WTC11 (cell line): ENCODE data around the gene SPESP1. TPM values are rescaled to one million over a fixed set of nuclear protein-coding genes. Genes with fewer than 3 reads are reported as not detected.

Experiments
- ATAC-seq: fragments of 200-7000 bp; cut with Tn5 transposase; 2 replicates; pipeline ENCODE4 v1.10.0; 2021; ENCODE audit warnings: mild to moderate bottlenecking, moderate library complexity
- CTCF ChIA-PET: fragments of 300-600 bp; sonication (Branson Sonifier 250); formaldehyde crosslinking; loops from one replicate; lab custom pipeline; 2021; ENCODE audit warnings: antibody characterized with exemption; lab: Charles Lee
- POLR2A ChIA-PET: fragments of 350-600 bp; sonication (Branson Sonifier 250); formaldehyde crosslinking; loops from one replicate; lab custom pipeline; 2021; ENCODE audit warnings: antibody characterized with exemption; lab: Charles Lee
- DNase-seq: peaks from one replicate; pipeline ENCODE4 v3.0.0; 2021; ENCODE audit warnings: low spot score
- H3K27ac Mint-ChIP-seq: 2 replicates; pipeline ENCODE4 v1.8.0; 2021; ENCODE audit warnings: mixed read lengths
- H3K27me3 Mint-ChIP-seq: 2 replicates; pipeline ENCODE4 v1.8.0; 2021; ENCODE audit warnings: low read depth, mild to moderate bottlenecking, moderate library complexity, mixed read lengths
- H3K36me3 Mint-ChIP-seq: 2 replicates; pipeline ENCODE4 v1.8.0; 2021; ENCODE audit warnings: mixed read lengths
- H3K4me1 Mint-ChIP-seq: 2 replicates; pipeline ENCODE4 v1.8.0; 2022; ENCODE audit warnings: mixed read lengths
- H3K4me3 Mint-ChIP-seq: 2 replicates; pipeline ENCODE4 v1.8.0; 2021; ENCODE audit warnings: mild to moderate bottlenecking, moderate library complexity, mixed read lengths
- H3K9me3 Mint-ChIP-seq: 2 replicates; pipeline ENCODE4 v1.8.0; 2021; ENCODE audit warnings: mixed read lengths
- AR ChIP-seq: fragments of 250-450 bp; sonication (Bioruptor Pico); IDR thresholded peaks from 2 replicates; pipeline ENCODE4 v1.9.0; 2021; ENCODE audit warnings: mild to moderate bottlenecking
- ATF1 ChIP-seq: sonication (generic); formaldehyde crosslinking; IDR thresholded peaks from 2 replicates; pipeline ENCODE4 v1.8.1; 2023; ENCODE audit warnings: mild to moderate bottlenecking, moderate library complexity, missing genetic modification reagents
- ATF3 ChIP-seq: sonication (generic); formaldehyde crosslinking; conservative IDR thresholded peaks from 2 replicates; pipeline ENCODE4 v1.8.1; 2022; ENCODE audit warnings: mild to moderate bottlenecking, missing genetic modification reagents
- ELF4 ChIP-seq: sonication (generic); formaldehyde crosslinking; IDR thresholded peaks from 2 replicates; pipeline ENCODE4 v1.8.1; 2022; ENCODE audit warnings: low read depth, mild to moderate bottlenecking, moderate library complexity, missing genetic modification reagents
- GABPB1 ChIP-seq: sonication (generic); formaldehyde crosslinking; IDR thresholded peaks from 2 replicates; pipeline ENCODE4 v1.8.1; 2023; ENCODE audit warnings: mild to moderate bottlenecking, missing genetic modification reagents
- NFATC4 ChIP-seq: fragments of 250-450 bp; sonication (Bioruptor Pico); IDR thresholded peaks from 2 replicates; pipeline ENCODE4 v1.9.0; 2021; ENCODE audit warnings: mild to moderate bottlenecking
- NFYB ChIP-seq: sonication (generic); formaldehyde crosslinking; conservative IDR thresholded peaks from 2 replicates; pipeline ENCODE4 v1.8.0; 2022; ENCODE audit warnings: low read depth, missing genetic modification reagents
- NR2C2 ChIP-seq: sonication (generic); formaldehyde crosslinking; IDR thresholded peaks from 2 replicates; pipeline ENCODE4 v1.8.0; 2022; ENCODE audit warnings: mild to moderate bottlenecking, missing genetic modification reagents
- PRDM15 ChIP-seq: sonication (generic); formaldehyde crosslinking; IDR thresholded peaks from 2 replicates; pipeline ENCODE4 v1.8.0; 2022; ENCODE audit warnings: missing genetic modification reagents
- SMAD4 ChIP-seq: sonication (generic); formaldehyde crosslinking; IDR thresholded peaks from 2 replicates; pipeline ENCODE4 v1.8.0; 2022; ENCODE audit warnings: mild to moderate bottlenecking, missing genetic modification reagents
- SP1 ChIP-seq: sonication (generic); formaldehyde crosslinking; conservative IDR thresholded peaks from 2 replicates; pipeline ENCODE4 v1.8.1; 2022; ENCODE audit warnings: missing genetic modification reagents
- TEAD4 ChIP-seq: sonication (generic); formaldehyde crosslinking; IDR thresholded peaks from 2 replicates; pipeline ENCODE4 v1.8.0; 2022; ENCODE audit warnings: mild to moderate bottlenecking, missing genetic modification reagents
- TP53 ChIP-seq: sonication (generic); formaldehyde crosslinking; IDR thresholded peaks from 2 replicates; pipeline ENCODE4 v1.8.1; 2023; ENCODE audit warnings: mild to moderate bottlenecking, missing genetic modification reagents
- USF1 ChIP-seq: sonication (generic); formaldehyde crosslinking; IDR thresholded peaks from 2 replicates; pipeline ENCODE4 v1.8.0; 2022; ENCODE audit warnings: mild to moderate bottlenecking, missing genetic modification reagents
- ZBTB21 ChIP-seq: sonication (generic); formaldehyde crosslinking; IDR thresholded peaks from 2 replicates; pipeline ENCODE4 v1.8.1; 2023; ENCODE audit warnings: mild to moderate bottlenecking, missing genetic modification reagents, borderline replicate concordance
- ZNF232 ChIP-seq: sonication (generic); formaldehyde crosslinking; IDR thresholded peaks from 2 replicates; pipeline ENCODE4 v1.8.0; 2022; ENCODE audit warnings: mild to moderate bottlenecking, missing genetic modification reagents
- total RNA-seq: library from RNA; stranded (reverse); gene quantifications from 3 replicates; pipeline ENCODE4 v1.2.3, GENCODE V29; 2021

SPESP1 gene
- total RNA-seq, 1 experiment from 2014 or later: not detected

- TF ChIP-seq SMAD4 (CRISPR knock-in tag) (no peak), ATF3 (CRISPR knock-in tag) (no peak), ATF1 (no peak), NFATC4 (CRISPR knock-in tag) (no peak), USF1 (CRISPR knock-in tag) (no peak), SP1 (CRISPR knock-in tag) (no peak), TEAD4 (CRISPR knock-in tag) (no peak), TP53 (CRISPR knock-in tag) (no peak), GABPB1 (CRISPR knock-in tag) (no peak), ZBTB21 (CRISPR knock-in tag) (no peak), AR (CRISPR knock-in tag) (no peak)
Observed at GRCh38 chr15:68897016-68897415, 33.3 kb upstream of the SPESP1 start (continued).

- no peak for ATAC-seq
- ChIA-PET POLR2A (no interaction called here), CTCF (interaction anchor here (2.5 kb wide), 1 partner anchor 24 kb away, joined by 10 read pairs; no protein-coding TSS in a partner anchor)
- Mint-ChIP-seq H3K27ac (no peak overlapping the region), H3K9me3 (no peaks in the 10 kb centered on the region), H3K4me1 (0 out of 2 replicates have a peak, but pooled peaks cover 4% of the 10 kb centered on the region), H3K4me3 (no peak overlapping the region), H3K27me3 (no peaks in the 10 kb centered on the region; the same call in none of the 2 replicates), H3K36me3 (no peaks in the 10 kb centered on the region)
- TF ChIP-seq ELF4: no peak
- TF ChIP-seq ZNF232 (CRISPR knock-in tag): no peak
- TF ChIP-seq GABPB1 (CRISPR knock-in tag): peak; percentile 43; the same call in 1 of the 2 replicates
- TF ChIP-seq NFYB (CRISPR knock-in tag): no peak
- no peak for TF ChIP-seq AR (CRISPR knock-in tag)
- TF ChIP-seq PRDM15 (CRISPR knock-in tag): no peak
- no peak for TF ChIP-seq NR2C2 (CRISPR knock-in tag)
- no peak for DNase-seq
Observed at GRCh38 chr15:68900027-68900426, 30.3 kb upstream of the SPESP1 start.
